T47D (cell line): ENCODE data around the gene PIKFYVE.
"Not testable (repeated sequence)": the region's sequence is repeated elsewhere in the genome, so short reads cannot be mapped to it uniquely, and the experiment has no call there.

Source experiments
- DNase-seq, 2 experiments: peaks; one replicate each; pipeline versions ENCODE4 v3.0.0 to v3.0.0-alpha.2; 2011 to 2012; ENCODE audit warnings: low read depth in 1 of 2, low spot score in 1 of 2
- JUND ChIP-seq: IDR thresholded peaks from 2 replicates; pipeline ENCODE4 v1.6.1; 2012; ENCODE audit warnings: low read depth
- in situ Hi-C: cut with HindIII; loops from 2 replicates; pipeline ENCODE4 v1.10.0; 2016; ENCODE audit warnings: low sequenced_read_pairs, low pct_unique_long_range_greater_than_20kb

PIKFYVE gene

DNA sequence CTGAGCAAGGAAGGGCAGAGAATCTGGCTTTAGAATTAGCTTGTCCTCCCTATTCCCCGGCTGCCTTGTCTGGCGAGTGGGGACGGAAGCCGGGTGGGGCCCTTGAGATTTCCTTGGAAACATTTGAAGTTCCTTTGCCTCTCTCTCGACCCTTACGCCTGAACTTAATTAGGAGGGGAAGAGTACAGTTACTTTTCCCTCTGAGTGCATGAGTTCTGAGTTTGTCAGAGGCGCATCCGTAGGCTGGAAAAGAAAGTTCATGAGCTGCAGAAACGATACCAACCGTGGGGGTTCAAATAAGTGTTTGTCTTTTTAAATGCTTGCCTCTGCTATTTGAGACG, 468 bp downstream of the PIKFYVE start:
- no peak for DNase-seq
- no peak for TF ChIP-seq JUND
- in situ Hi-C loops, result no loop called here

- DNase-seq, result no peak
- no peak for TF ChIP-seq JUND
- in situ Hi-C loops, result no loop called here
Observed at GRCh38 chr2:208266936-208267335, 881 bp downstream of the PIKFYVE start.

GRCh38 chr2:208267526-208267925, 1.5 kb downstream of the PIKFYVE start:
- in situ Hi-C loops, DNase-seq: not testable (repeated sequence)

- no peak for TF ChIP-seq JUND
Observed at GRCh38 chr2:208268156-208268952, 2.3 kb downstream of the PIKFYVE start.

GRCh38 chr2:208269091-208269490, 3.0 kb downstream of the PIKFYVE start:
- DNase-seq, result no peak
- no peak for TF ChIP-seq JUND
- in situ Hi-C loops, result no loop called here

More at GRCh38 chr2:208268156-208268952, 2.3 kb downstream of the PIKFYVE start:
- DNase-seq, result no peak
- in situ Hi-C loops, result no loop called here

- no peak for DNase-seq
- no peak for TF ChIP-seq JUND
- in situ Hi-C loops, result no loop called here
Observed at GRCh38 chr2:208274748-208275147, 8.7 kb downstream of the PIKFYVE start.

- in situ Hi-C loops, result no loop called here
- DNase-seq, result no peak
- TF ChIP-seq JUND, result no peak
Observed at GRCh38 chr2:208278549-208278948, 12.5 kb downstream of the PIKFYVE start.

GRCh38 chr2:208279236-208279635, 13.2 kb downstream of the PIKFYVE start:
- no peak for TF ChIP-seq JUND
- DNase-seq, result no peak
- in situ Hi-C loops, result no loop called here

DNA sequence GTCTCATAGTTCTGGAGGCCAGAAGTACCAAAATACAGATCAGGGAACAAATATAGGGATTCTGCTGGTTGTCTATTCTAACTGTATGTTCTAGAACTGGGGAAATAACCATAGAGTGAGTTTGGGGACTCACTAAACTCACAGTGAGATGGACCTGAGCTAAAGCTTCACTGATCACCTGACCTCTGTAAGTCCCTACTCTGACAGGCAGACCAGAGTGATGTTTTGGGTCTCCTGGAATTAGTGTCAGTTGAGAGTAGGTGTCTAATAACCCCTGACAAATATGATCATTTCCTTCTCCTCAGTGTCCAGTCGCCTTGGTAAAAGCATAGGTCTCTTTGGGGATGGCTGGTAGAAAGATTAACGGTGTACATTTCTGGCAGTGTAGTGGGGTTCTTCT, 14.2 kb downstream of the PIKFYVE start:
- DNase-seq, result no peak
- in situ Hi-C loops, result no loop called here

DNA sequence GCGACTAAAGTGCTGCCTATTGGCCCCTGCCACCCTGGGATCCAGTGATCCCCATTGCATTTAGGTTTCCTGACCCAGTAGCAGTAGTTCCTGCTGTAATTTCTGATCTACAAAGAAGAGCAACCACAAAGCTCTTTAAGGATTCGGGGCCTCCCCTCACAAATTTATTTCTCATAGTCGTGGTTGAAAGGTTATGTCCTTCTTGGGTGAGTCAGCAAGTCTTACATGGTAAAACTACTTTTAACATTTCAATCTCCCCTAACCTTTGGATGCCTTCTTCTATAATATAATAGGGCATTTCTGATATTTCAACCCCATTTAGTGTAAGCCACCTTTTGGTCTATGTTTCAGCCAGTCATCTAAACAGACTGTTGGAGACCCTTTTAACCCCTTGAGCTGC, 14.9 kb downstream of the PIKFYVE start:
- in situ Hi-C loops, result no loop called here
- no peak for DNase-seq
- no peak for TF ChIP-seq JUND

More for the DNA sequence above, 14.2 kb downstream of the PIKFYVE start:
- TF ChIP-seq JUND, result no peak

- in situ Hi-C loops, result no loop called here
- DNase-seq, result no peak
Observed at GRCh38 chr2:208285853-208286252, 19.8 kb downstream of the PIKFYVE start.

GRCh38 chr2:208294482-208295024, 28.5 kb downstream of the PIKFYVE start:
- no peak for TF ChIP-seq JUND
- no peak for DNase-seq
- in situ Hi-C loops, result no loop called here

More at GRCh38 chr2:208285853-208286252, 19.8 kb downstream of the PIKFYVE start:
- TF ChIP-seq JUND, result no peak

- TF ChIP-seq JUND, result no peak
- in situ Hi-C loops, result no loop called here
- DNase-seq, result no peak
Observed at GRCh38 chr2:208295834-208296233, 29.8 kb downstream of the PIKFYVE start.

DNA sequence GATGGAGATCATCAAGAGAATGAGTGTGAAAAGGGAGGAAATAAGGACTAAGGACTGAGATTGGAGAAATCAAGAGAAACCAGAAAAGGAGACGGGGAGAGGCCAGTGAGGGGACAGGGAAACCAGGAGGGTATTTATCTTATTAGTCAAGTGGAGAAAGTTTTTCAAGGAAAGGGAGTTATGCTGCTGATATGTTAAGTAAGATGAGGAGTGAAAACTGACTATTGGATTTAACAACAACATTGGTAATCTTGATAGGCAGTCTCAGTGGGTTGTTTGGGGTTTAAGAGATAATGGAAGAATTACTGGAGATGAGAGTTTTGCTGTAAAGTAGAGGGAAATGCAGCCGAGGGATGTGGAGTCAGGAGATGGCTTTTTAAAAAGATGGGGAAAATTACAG, 30.6 kb downstream of the PIKFYVE start:
- in situ Hi-C loops, result no loop called here
- no peak for TF ChIP-seq JUND
- DNase-seq, result no peak
